Chondrocyte (in vitro differentiated cells): ENCODE data around the gene HCK. TPM values are rescaled to one million over a fixed set of nuclear protein-coding genes. Genes with fewer than 3 reads are reported as not detected.

Experiments used
- DNase-seq: peaks from one replicate; pipeline ENCODE4 v3.0.0; 2021; ENCODE audit warnings: mixed read lengths, low spot score
- H3K27ac Mint-ChIP-seq: one replicate; pipeline ENCODE4 v1.8.0; 2021; ENCODE audit warnings: mild to moderate bottlenecking, moderate library complexity, mixed read lengths; ENCODE audit not compliant: unreplicated experiment
- H3K27me3 Mint-ChIP-seq: 2 replicates; pipeline ENCODE4 v1.8.0; 2021; ENCODE audit warnings: low read depth, mixed read lengths
- H3K36me3 Mint-ChIP-seq: 2 replicates; pipeline ENCODE4 v1.8.0; 2021; ENCODE audit warnings: low read depth, mixed read lengths
- H3K4me1 Mint-ChIP-seq: 2 replicates; pipeline ENCODE4 v1.8.0; 2021; ENCODE audit warnings: low read depth, mild to moderate bottlenecking, mixed read lengths
- H3K4me3 Mint-ChIP-seq: one replicate; pipeline ENCODE4 v1.8.0; 2021; ENCODE audit warnings: mild to moderate bottlenecking, moderate library complexity, mixed read lengths; ENCODE audit not compliant: unreplicated experiment
- H3K9me3 Mint-ChIP-seq: 2 replicates; pipeline ENCODE4 v1.8.0; 2021; ENCODE audit warnings: low read depth, mixed read lengths
- total RNA-seq: library from RNA; stranded (reverse); gene quantifications from 3 replicates; pipeline ENCODE4 v1.2.1, GENCODE V29; 2021
- TF ChIP-seq, protein P1 (sequence below): fragments of 200-600 bp; sonication (generic); IDR thresholded peaks from 2 replicates; pipeline ENCODE4 v1.5.0; 2021; ENCODE audit warnings: antibody characterized with exemption, mild to moderate bottlenecking, moderate library complexity

The HCK gene
- total RNA-seq, 1 donor from 2014 or later = not detected

DNA sequence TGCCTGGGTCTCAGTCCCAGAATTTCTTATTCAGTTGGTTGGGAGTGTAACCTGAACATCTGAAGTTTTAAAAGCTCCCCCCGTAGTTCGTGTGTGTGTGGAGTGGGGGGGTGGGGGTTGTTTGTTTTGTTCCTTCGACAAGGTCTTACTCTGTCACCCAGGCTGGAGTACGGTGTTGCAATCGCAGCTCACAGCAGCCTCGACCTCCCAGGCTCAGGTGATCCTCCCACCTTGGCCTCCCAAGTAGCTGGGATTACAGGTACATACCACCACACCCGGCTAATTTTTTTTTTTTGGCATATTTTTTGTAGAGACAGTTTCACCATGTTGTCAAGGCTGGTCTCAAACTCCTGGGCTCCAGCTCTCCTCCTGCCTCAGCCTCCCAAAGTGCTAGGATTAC lies 38.7 kb upstream of the HCK start:
- Mint-ChIP-seq H3K27ac (no peak overlapping the region), H3K27me3 (peaks cover 45% of the 10 kb centered on the region), H3K4me1 (peaks cover 6% of the 10 kb centered on the region), H3K9me3 (no peaks in the 10 kb centered on the region), H3K36me3 (no peaks in the 10 kb centered on the region), H3K4me3 (no peak overlapping the region)
- TF ChIP-seq, protein P1, sequence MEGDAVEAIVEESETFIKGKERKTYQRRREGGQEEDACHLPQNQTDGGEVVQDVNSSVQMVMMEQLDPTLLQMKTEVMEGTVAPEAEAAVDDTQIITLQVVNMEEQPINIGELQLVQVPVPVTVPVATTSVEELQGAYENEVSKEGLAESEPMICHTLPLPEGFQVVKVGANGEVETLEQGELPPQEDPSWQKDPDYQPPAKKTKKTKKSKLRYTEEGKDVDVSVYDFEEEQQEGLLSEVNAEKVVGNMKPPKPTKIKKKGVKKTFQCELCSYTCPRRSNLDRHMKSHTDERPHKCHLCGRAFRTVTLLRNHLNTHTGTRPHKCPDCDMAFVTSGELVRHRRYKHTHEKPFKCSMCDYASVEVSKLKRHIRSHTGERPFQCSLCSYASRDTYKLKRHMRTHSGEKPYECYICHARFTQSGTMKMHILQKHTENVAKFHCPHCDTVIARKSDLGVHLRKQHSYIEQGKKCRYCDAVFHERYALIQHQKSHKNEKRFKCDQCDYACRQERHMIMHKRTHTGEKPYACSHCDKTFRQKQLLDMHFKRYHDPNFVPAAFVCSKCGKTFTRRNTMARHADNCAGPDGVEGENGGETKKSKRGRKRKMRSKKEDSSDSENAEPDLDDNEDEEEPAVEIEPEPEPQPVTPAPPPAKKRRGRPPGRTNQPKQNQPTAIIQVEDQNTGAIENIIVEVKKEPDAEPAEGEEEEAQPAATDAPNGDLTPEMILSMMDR = no peak
- DNase-seq = no peak

DNA sequence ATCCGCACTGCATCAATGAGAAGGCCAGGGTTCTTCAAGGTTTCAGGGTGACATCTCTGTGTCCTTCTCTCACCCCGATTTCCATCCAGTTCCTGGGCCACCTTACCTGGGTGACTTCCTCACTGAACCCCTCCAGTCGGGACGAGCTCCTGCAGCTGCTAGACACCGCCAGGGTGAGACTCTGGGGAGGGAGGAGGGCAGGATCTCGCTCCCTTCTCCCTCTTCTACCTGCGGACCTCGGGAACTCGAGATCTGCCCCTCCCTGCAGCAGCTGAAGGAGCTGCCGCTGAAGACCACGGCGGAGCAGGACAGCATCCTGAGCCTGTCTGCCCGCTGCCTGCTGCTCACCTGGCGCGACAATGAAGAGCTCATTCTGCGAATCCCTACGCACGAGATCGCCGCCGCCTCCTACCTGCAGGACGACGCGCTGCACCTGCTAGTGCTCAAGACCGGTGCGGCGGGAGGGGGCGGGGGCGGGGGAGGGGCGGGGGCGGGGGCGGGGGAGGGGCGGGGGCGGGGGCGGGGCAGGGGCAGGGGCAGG lies 34.3 kb upstream of the HCK start:
- H3K9me3 Mint-ChIP-seq = no peaks in the 10 kb centered on the region
- H3K4me3 Mint-ChIP-seq = peak overlapping the region; percentile 46
- H3K27ac Mint-ChIP-seq = no peak overlapping the region
- peaks cover 9% of the 10 kb centered on the region for H3K36me3 Mint-ChIP-seq
- TF ChIP-seq, protein P1 = no peak
- H3K4me1 Mint-ChIP-seq = peaks cover 18% of the 10 kb centered on the region
- no peak for DNase-seq
- peaks cover 69% of the 10 kb centered on the region for H3K27me3 Mint-ChIP-seq

DNA sequence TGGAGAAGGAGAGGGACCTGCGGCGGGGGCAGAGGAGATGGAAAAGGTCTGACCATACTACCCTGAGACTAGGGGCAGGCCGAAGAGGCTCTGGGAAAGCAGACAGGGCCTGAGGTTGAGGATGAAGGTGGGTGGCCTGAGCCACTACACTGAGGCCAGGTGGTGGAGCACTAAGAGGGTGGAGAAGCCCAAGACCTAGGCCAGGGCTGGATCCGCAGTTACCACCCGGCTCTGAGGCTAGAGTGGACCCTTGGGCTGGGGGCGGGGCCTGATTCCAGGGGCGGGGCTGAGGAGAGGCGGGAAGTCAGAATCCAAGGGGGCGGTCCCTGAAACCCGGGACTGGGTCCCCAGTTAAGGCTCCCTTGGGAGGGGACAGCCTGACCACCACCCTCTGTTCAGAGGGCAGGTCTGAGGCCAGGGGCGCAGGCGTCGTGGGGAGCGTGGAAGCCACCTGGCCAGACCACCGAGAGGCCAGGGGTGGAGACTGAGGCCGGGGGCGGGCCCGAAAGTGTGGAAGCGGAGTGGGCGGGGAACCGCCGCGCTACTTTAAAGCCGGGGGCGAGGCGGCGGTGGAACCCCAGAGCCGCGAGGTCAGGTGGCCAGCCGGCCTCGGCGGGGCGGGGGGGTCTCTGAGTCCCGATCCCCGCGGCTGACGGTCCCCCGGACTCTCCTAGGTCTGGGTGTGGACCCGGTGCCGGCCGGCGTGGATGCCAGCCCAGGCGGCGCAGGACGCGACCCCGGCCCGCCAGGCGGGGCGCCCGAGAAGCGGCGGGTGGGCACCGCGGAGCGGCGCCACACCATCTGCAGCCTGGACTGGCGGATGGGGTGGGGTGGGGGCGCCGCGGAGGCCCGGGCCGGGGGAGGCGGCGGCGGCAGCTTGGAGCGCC lies 33.5 kb upstream of the HCK start:
- no peak for DNase-seq
- H3K27ac Mint-ChIP-seq = no peak overlapping the region
- peaks cover 9% of the 10 kb centered on the region for H3K36me3 Mint-ChIP-seq
- no peaks in the 10 kb centered on the region for H3K9me3 Mint-ChIP-seq
- H3K4me3 Mint-ChIP-seq = peak overlapping the region; percentile 78
- TF ChIP-seq, protein P1 = no peak
- H3K27me3 Mint-ChIP-seq = peaks cover 76% of the 10 kb centered on the region
- H3K4me1 Mint-ChIP-seq = peaks cover 18% of the 10 kb centered on the region

DNA sequence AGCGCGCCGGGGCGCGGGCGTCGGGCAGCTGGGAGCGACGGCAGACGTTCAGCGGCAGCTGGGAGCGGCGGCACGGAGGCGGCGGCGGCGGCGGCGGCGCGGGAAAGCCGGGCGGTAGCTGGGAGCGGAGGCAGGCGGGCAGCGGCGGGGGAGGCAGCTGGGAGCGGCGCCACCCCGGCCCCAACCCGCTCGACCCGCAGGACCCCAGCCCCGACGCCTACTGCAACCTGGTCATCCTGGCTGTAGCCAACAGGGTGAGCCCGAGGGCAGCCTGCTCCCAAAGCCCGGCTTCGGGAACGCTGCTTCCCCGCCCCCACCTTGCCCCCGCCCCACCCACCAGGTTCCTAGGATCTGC lies 32.9 kb upstream of the HCK start:
- no peaks in the 10 kb centered on the region for H3K9me3 Mint-ChIP-seq
- H3K27ac Mint-ChIP-seq = no peak overlapping the region
- TF ChIP-seq, protein P1 = peak; percentile 57
- peaks cover 9% of the 10 kb centered on the region for H3K36me3 Mint-ChIP-seq
- DNase-seq = no peak
- H3K27me3 Mint-ChIP-seq = peaks cover 82% of the 10 kb centered on the region
- peaks cover 18% of the 10 kb centered on the region for H3K4me1 Mint-ChIP-seq
- peak overlapping the region; percentile 70 for H3K4me3 Mint-ChIP-seq

DNA sequence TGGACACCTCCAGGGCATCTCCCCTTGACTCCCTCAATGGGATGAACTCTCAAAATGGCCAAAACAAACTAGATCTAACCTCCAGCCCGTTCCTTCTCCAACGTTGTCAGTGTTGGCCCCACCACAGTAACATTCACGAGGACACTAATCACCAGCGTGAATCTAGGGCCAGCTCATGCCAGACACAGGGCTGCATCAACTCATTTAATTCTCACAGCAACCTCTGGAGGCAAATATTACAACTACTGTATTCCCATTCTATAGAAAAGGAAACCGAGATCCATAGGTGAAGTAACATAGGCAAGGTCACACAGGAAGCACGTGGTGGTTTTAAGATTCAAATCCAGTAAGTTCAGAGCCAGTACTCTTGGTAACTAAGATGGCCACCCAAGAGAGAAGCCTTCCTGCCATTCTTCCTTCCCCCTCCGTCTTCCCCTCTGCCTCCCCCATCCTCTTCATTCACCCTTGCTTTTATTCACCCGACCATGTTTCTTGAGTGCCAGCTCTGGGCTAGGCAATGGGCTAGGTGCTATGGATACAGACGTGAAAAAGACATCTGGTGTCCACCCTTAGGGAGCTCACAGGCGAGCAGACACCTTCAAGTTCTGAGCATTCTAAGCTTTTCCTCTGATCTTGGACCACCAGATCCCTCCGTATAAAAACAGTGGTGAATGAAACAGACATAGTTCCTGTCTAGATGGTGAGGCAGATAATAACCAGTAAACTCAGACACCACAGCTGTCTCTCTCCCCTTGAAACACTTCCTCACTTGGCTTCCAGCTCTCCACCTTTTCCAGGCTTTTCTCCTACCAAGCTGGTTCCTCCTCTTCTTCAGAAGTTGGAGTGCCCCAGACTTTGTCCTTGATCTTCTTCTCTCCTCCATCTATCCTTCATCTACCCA lies 32.2 kb upstream of the HCK start:
- DNase-seq = no peak
- H3K36me3 Mint-ChIP-seq = peaks cover 9% of the 10 kb centered on the region
- peaks cover 84% of the 10 kb centered on the region for H3K27me3 Mint-ChIP-seq
- TF ChIP-seq, protein P1 = no peak
- H3K4me1 Mint-ChIP-seq = peaks cover 18% of the 10 kb centered on the region
- peak overlapping the region; percentile 70 for H3K4me3 Mint-ChIP-seq
- H3K27ac Mint-ChIP-seq = no peak overlapping the region
- H3K9me3 Mint-ChIP-seq = no peaks in the 10 kb centered on the region
